Endothelial cell of umbilical vein (primary cell): ENCODE measurements around the gene FANCL.

ENCODE experiments used
- CTCF ChIP-seq, 2 donors: IDR thresholded peaks; 1 replicate in 1 of 2; 2 replicates in 1 of 2; pipeline ENCODE4 v1.5.1; 2011; ENCODE audit warnings: low read length in 2 of 2, mild to moderate bottlenecking in 2 of 2, moderate library complexity in 2 of 2, control low read depth in 1 of 2, inconsistent platforms in 1 of 2, low read depth in 1 of 2; ENCODE audit not compliant: insufficient read depth in 1 of 2; ENCODE audit errors: extremely low read depth in 1 of 2
- MAX ChIP-seq: IDR thresholded peaks from 2 replicates; pipeline ENCODE4 v1.6.1; 2011; ENCODE audit not compliant: insufficient read depth, insufficient read length
- POLR2A ChIP-seq: IDR thresholded peaks from 2 replicates; pipeline ENCODE4 v1.6.1; 2012; ENCODE audit warnings: low read depth, mild to moderate bottlenecking, control low read depth, low read length

- TF ChIP-seq CTCF (IDR thresholded peaks at IDR 0.05; ENCODE audit: extremely low read depth in 1 of 2, insufficient read depth in 1 of 2, low read depth in 1 of 2, low read length in 2 of 2) = no peak
- TF ChIP-seq MAX = no peak
- TF ChIP-seq POLR2A = no peak
Measured at GRCh38 chr2:58228299-58228698, 12.8 kb downstream of the FANCL start.
